Measurements from ENCODE around the gene SLC29A4.

DNA sequence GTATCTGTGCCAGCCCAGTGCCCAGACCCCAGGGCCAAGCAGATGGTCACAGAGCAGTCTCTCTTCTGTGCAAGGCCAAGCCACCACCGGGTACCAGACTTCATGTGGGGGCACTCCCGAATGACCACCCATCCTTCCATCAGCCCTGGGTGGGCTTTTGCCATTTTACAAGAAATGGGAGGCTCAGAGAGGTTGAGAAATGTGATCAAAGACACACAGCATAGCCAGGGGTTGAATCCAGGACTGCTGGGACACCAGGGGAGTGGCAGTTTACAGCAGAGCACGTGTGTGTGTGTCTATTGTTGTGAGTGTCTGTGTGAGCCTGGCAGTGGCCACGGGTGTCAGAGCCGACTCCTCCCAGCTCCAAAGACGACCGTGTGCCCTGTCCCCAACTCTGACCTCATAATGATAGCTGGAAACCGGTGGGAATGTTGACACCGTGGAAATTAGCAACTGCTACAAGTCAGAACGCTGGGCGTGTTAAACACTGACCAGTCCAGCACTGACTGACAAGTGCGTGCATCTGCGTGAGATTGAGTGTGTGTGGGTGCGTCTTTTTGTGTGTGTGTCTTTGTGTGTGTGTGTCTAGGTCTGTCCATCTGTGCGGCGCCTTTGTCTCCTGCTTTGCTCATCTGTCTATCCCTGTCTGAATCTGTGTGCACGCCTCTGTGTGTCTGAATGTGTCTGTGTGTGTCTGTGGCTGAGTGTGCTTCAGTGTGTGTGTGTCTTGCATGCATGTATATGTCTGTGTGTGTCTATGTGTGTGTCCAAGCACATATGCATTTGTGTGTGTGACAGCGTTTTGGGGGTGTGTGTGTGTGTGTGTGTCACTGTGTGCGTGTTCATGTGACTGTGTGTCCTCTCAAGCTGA lies 17.2 kb upstream of the SLC29A4 start:
- TF ChIP-seq, protein P1, sequence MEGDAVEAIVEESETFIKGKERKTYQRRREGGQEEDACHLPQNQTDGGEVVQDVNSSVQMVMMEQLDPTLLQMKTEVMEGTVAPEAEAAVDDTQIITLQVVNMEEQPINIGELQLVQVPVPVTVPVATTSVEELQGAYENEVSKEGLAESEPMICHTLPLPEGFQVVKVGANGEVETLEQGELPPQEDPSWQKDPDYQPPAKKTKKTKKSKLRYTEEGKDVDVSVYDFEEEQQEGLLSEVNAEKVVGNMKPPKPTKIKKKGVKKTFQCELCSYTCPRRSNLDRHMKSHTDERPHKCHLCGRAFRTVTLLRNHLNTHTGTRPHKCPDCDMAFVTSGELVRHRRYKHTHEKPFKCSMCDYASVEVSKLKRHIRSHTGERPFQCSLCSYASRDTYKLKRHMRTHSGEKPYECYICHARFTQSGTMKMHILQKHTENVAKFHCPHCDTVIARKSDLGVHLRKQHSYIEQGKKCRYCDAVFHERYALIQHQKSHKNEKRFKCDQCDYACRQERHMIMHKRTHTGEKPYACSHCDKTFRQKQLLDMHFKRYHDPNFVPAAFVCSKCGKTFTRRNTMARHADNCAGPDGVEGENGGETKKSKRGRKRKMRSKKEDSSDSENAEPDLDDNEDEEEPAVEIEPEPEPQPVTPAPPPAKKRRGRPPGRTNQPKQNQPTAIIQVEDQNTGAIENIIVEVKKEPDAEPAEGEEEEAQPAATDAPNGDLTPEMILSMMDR (IDR thresholded peaks at IDR 0.05; ENCODE audit: low read depth, low read length), result no peak
- TF ChIP-seq EZH2phosphoT487 (IDR thresholded peaks at IDR 0.05; ENCODE audit: low read depth), result no peak

All from OCI-LY3 (cell line).